Kidney epithelial cell (primary cell): ENCODE measurements around the gene SPRR3. TPM values are rescaled to one million over a fixed set of nuclear protein-coding genes. Genes with fewer than 3 reads are reported as not detected.

ENCODE experiments used
- DNase-seq: peaks from one replicate; pipeline ENCODE4 v3.0.0-alpha.2; 2010; ENCODE audit warnings: low read depth
- H3K27me3 ChIP-seq: 2 replicates; pipeline ENCODE4 v1.6.0; 2011; ENCODE audit warnings: low read length; ENCODE audit not compliant: control insufficient read depth, insufficient read depth
- H3K36me3 ChIP-seq: 2 replicates; pipeline ENCODE4 v1.5.1; 2011; ENCODE audit warnings: low read length; ENCODE audit not compliant: control insufficient read depth, insufficient read depth
- H3K4me3 ChIP-seq: 2 replicates; pipeline ENCODE4 v1.5.1; 2011; ENCODE audit warnings: low read depth, mild to moderate bottlenecking, control low read depth, low read length
- CTCF ChIP-seq: IDR thresholded peaks from 2 replicates; pipeline ENCODE4 v1.5.1; 2011; ENCODE audit warnings: mild to moderate bottlenecking, moderate library complexity, low read length, control low read depth, inconsistent platforms; ENCODE audit not compliant: insufficient read depth, poor library complexity, severe bottlenecking
- total RNA-seq: library from RNA; depleted of rRNA; stranded (reverse); fragments of >200 nt; gene quantifications from 2 replicates; pipeline ENCODE4 v1.2.3, GENCODE V29; 2015

Gene SPRR3
- total RNA-seq = 1.1 TPM in 1 of 2 replicates, not detected in the other

- DNase-seq = no peak
- no peak within 1 kb of the TSS for H3K4me3 ChIP-seq
- no peaks in the 10 kb centered on the region for H3K36me3 ChIP-seq
- H3K27me3 ChIP-seq = no peaks in the 10 kb centered on the region
- no peak for TF ChIP-seq CTCF
These were observed at the start of gene SPRR3 for GRCh38 chr1:153001382-153001781. TSS of gene SPRR3 (plus strand) at chr1:153001749. CDS start at chr1:153003021, 1,272 bp downstream.

- Histone ChIP-seq H3K4me3 (no peak overlapping the region), H3K36me3 (no peaks in the 10 kb centered on the region), H3K27me3 (no peaks in the 10 kb centered on the region)
- no peak for TF ChIP-seq CTCF
- DNase-seq = no peak
These were observed 47.8 kb upstream of the SPRR3 start for GRCh38 chr1:152953761-152954160.

- DNase-seq = no peak
- no peak overlapping the region for H3K4me3 ChIP-seq
These were observed 47.1 kb upstream of the SPRR3 start for GRCh38 chr1:152954436-152954835.

GRCh38 chr1:152957561-152957960 is 44.0 kb upstream of the SPRR3 start:
- Histone ChIP-seq H3K27me3 (no peaks in the 10 kb centered on the region), H3K36me3 (no peaks in the 10 kb centered on the region), H3K4me3 (no peak overlapping the region)
- no peak for TF ChIP-seq CTCF
- DNase-seq = no peak

More at GRCh38 chr1:152954436-152954835, 47.1 kb upstream of the SPRR3 start:
- H3K27me3 ChIP-seq = no peaks in the 10 kb centered on the region
- no peak for TF ChIP-seq CTCF
- no peaks in the 10 kb centered on the region for H3K36me3 ChIP-seq

GRCh38 chr1:152959273-152959672 is 42.3 kb upstream of the SPRR3 start:
- DNase-seq = no peak
- H3K27me3 ChIP-seq = no peaks in the 10 kb centered on the region
- H3K36me3 ChIP-seq = no peaks in the 10 kb centered on the region
- no peak for TF ChIP-seq CTCF
- H3K4me3 ChIP-seq = no peak overlapping the region

GRCh38 chr1:152959801-152960451 is 41.6 kb upstream of the SPRR3 start:
- no peak for TF ChIP-seq CTCF
- H3K27me3 ChIP-seq = no peaks in the 10 kb centered on the region
- H3K4me3 ChIP-seq = no peak overlapping the region
- DNase-seq = no peak
- H3K36me3 ChIP-seq = no peaks in the 10 kb centered on the region
